IPS-NIHi11 (cell line): Measurements from ENCODE around the gene ATP13A5.

Experiments
- DNase-seq: peaks from one replicate; pipeline ENCODE4 v3.0.0; 2012; ENCODE audit warnings: mixed read lengths, low spot score

ATP13A5 gene

GRCh38 chr3:193345431-193345830 lies 33.1 kb downstream of the ATP13A5 start:
- no peak for DNase-seq

GRCh38 chr3:193344486-193344885 lies 34.1 kb downstream of the ATP13A5 start:
- DNase-seq = no peak

GRCh38 chr3:193343726-193344222 lies 34.8 kb downstream of the ATP13A5 start:
- no peak for DNase-seq

- peak; percentile 23 for DNase-seq
Measured at GRCh38 chr3:193342551-193342950, 36.0 kb downstream of the ATP13A5 start.

GRCh38 chr3:193335031-193335430 lies 43.5 kb downstream of the ATP13A5 start:
- no peak for DNase-seq

GRCh38 chr3:193333229-193333628 lies 45.3 kb downstream of the ATP13A5 start:
- peak; percentile 32 for DNase-seq

GRCh38 chr3:193330555-193331204 lies 47.9 kb downstream of the ATP13A5 start:
- no peak for DNase-seq

- DNase-seq = no peak
Measured at GRCh38 chr3:193317682-193318300, 60.8 kb downstream of the ATP13A5 start.

- DNase-seq = peak; percentile 32
Measured at GRCh38 chr3:193314161-193314560, 64.4 kb downstream of the ATP13A5 start.

GRCh38 chr3:193313061-193313958 lies 65.2 kb downstream of the ATP13A5 start:
- peak; percentile 29 for DNase-seq

- DNase-seq = no peak
Measured at GRCh38 chr3:193310914-193311723, 67.4 kb downstream of the ATP13A5 start.

- no peak for DNase-seq
Measured at GRCh38 chr3:193305356-193305755, 73.2 kb downstream of the ATP13A5 start.

GRCh38 chr3:193301433-193301832 lies 77.1 kb downstream of the ATP13A5 start:
- DNase-seq = no peak

GRCh38 chr3:193297421-193297820 lies 81.1 kb downstream of the ATP13A5 start:
- no peak for DNase-seq

GRCh38 chr3:193295985-193296384 lies 82.6 kb downstream of the ATP13A5 start:
- DNase-seq = no peak

GRCh38 chr3:193292386-193292785 lies 86.2 kb downstream of the ATP13A5 start:
- no peak for DNase-seq

- DNase-seq = peak; percentile 27
Measured at GRCh38 chr3:193271101-193271840, 107.3 kb downstream of the ATP13A5 start.

- no peak for DNase-seq
Measured at GRCh38 chr3:193270451-193270850, 108.1 kb downstream of the ATP13A5 start.

GRCh38 chr3:193269343-193270028 lies 109.1 kb downstream of the ATP13A5 start:
- DNase-seq = no peak

- DNase-seq = no peak
Measured at GRCh38 chr3:193262707-193263106, 115.8 kb downstream of the ATP13A5 start.
